ENCODE data around the gene SRCIN1. TPM values are rescaled to one million over a fixed set of nuclear protein-coding genes. Genes with fewer than 3 reads are reported as not detected.

Gene SRCIN1
- total RNA-seq, 1 donor from 2014 or later, result 0.14 TPM

- intact Hi-C loops (cut with micrococcal nuclease), result no loop called here
Observed at GRCh38 chr17:38601539-38602351, 4.0 kb downstream of the SRCIN1 start.

- intact Hi-C loops (cut with micrococcal nuclease), result no loop called here
Observed at GRCh38 chr17:38600906-38601305, 4.8 kb downstream of the SRCIN1 start.

- intact Hi-C loops (cut with micrococcal nuclease), result no loop called here
Observed at GRCh38 chr17:38600416-38600815, 5.3 kb downstream of the SRCIN1 start.

DNA sequence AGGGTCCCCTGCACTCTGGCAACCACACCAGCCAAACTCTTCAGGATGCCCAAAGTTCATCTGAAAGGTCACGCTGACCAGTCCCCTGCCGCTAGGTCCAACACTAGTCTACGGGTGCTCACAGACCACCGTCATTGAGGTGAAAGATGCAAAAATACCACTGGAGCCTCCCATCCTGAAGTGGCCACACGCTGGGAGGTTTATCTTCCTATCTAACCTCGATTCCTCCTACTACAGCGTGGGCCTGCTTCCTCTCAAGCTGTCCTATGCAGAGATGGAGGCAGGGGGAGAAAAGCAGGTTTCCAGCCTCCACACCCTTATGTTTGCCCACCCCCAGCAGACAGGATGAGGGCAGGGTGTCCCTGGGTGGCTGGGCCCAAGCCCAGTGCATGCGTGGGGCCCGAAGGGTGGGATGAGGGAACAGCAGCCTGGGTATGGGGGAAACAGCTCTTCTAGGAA is 6.3 kb downstream of the SRCIN1 start:
- intact Hi-C loops (cut with micrococcal nuclease), result loop anchor here (10.0 kb wide), 1 partner anchor 75 kb away; the partner anchor contains the start of gene EPOP

DNA sequence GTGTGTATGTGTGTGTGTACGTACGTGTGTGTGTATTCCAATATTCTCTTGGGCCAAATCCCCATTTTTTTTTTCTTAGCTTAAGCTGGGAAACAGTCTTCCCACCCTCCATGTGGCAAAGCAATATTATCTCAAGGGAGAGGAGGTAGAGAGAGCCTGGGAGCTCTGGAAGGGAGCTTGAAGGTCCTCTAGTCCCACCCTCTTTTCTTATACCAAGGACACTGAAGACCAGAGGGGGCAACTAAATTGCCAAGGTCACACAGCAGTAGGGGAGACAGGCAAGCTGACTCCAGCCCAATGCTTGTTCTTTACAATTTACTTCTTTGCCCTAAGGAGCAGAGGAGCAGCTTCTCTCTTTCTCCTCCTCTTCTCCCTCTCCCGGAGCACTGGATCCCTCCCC is 6.8 kb downstream of the SRCIN1 start:
- intact Hi-C loops (cut with micrococcal nuclease), result loop anchor here (10.0 kb wide), 1 partner anchor 76 kb away; the partner anchor contains the start of gene EPOP

- intact Hi-C loops (cut with micrococcal nuclease), result loop anchor here (10.0 kb wide), 1 partner anchor 76 kb away; the partner anchor contains the start of gene EPOP
Observed at GRCh38 chr17:38598536-38598935, 7.2 kb downstream of the SRCIN1 start.

GRCh38 chr17:38597375-38597774 is 8.4 kb downstream of the SRCIN1 start:
- intact Hi-C loops (cut with micrococcal nuclease), result loop anchor here (10.0 kb wide), 1 partner anchor 77 kb away; the partner anchor contains the start of gene EPOP

DNA sequence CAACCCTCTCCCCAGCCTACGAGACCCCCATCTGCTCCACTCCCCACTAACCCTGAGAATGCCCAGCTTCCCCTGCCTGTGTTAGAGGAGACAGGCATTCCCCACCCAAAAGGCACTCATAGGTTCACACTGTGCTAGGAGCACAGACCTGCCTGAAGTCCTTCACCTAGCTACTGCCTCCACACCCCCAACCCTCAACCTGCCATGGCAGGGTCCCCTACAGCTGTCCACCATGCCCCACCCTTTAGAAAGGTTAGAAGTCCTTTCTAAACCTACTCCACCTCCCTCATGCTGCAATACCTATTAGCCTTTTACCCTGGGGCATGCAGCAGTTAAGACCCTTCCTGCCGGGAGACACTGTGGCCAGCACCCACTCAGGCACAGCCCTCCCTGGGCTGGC is 9.1 kb downstream of the SRCIN1 start:
- intact Hi-C loops (cut with micrococcal nuclease), result loop anchor here (10.0 kb wide), 1 partner anchor 78 kb away; the partner anchor contains the start of gene EPOP

- intact Hi-C loops (cut with micrococcal nuclease), result loop anchor here (10.0 kb wide), 1 partner anchor 79 kb away; the partner anchor contains the start of gene EPOP
Observed at GRCh38 chr17:38595892-38596291, 9.9 kb downstream of the SRCIN1 start.

- intact Hi-C loops (cut with micrococcal nuclease), result loop anchor here (10.0 kb wide), 1 partner anchor 81 kb away; the partner anchor contains the start of gene EPOP
Observed at GRCh38 chr17:38594152-38594551, 11.6 kb downstream of the SRCIN1 start.

DNA sequence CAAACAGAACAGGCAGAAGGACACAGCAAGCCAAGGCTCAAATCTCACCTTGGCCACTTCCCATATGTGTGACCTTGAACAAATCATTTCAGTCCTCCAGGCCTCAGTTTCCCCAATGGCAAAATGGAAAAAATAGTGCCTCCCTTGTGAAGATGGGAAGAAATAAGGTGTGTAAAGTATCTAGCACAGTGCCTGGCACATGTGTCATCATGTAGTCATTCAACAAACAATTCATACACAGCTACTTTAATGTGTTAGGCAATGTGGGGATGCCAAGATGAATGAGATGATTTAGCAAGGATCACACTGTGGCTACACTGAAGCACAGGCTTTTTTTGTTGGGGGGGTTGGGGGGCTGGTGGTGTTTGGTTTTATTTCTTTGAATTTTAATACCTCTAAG is 13.3 kb downstream of the SRCIN1 start:
- intact Hi-C loops (cut with micrococcal nuclease), result loop anchor here (10.0 kb wide), 1 partner anchor 82 kb away; the partner anchor contains the start of gene EPOP

DNA sequence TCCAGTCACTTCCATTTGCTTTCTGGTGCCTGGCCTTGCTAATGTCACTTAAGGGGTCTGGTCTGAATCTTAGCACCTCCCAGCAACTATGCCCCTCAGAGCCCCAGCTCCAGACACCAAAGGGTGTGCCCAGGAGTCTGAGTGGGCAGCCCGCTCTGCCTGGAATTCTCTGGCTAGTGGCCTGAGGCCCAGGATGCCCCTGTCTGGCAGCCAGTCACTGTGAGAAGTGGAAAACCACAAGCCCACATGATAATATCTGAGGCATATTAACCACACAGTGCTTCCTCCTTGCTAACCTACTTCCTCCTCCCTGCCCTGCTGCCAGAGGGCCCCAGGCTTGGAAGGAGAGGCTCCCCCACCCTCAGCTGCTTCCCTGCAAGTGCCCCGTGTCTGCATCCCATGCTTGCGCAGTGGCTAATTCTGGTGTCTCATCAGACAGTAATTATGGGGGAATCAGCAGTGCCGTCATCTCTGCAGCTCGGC is 14.0 kb downstream of the SRCIN1 start:
- intact Hi-C loops (cut with micrococcal nuclease), result loop anchor here (10.0 kb wide), 1 partner anchor 83 kb away; the partner anchor contains the start of gene EPOP

DNA sequence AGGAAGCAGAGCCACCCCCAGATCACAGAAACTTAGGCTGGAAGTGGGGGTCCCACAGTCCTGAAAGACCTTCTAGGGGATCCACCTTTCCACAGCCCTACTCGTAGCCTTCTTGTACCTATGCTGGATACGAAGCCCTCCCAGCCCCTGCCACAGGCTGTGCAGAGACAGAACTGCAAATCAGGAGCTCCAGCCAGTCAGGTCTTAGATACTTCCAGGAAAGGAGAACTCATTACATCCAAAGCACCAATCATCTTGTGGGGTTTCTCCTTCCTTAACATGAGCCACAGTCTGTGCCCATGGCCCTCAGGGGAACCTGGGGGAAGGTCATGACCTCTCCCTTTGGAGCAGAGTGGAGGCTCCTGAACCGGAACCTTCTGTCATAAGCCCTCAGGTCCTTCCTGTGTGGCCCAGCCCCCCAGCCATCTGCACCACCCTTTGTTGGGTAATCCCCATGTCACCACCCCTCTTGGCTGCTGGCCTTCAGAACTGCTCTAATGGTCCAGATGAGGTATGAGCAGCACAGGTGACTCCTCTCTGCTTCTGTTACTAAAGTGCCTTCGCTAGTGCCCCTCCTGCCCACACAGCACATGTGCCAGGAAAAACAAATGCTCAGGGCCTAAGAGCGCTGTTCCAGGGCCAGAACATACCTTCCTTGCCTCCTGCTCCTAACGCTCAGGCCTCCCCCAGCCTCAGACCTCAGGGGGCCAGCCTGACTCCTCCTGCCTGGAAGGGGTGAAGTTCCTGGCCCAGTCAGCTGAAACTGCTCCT is 14.6 kb downstream of the SRCIN1 start:
- intact Hi-C loops (cut with micrococcal nuclease), result loop anchor here (10.0 kb wide), 1 partner anchor 84 kb away; the partner anchor contains the start of gene EPOP

DNA sequence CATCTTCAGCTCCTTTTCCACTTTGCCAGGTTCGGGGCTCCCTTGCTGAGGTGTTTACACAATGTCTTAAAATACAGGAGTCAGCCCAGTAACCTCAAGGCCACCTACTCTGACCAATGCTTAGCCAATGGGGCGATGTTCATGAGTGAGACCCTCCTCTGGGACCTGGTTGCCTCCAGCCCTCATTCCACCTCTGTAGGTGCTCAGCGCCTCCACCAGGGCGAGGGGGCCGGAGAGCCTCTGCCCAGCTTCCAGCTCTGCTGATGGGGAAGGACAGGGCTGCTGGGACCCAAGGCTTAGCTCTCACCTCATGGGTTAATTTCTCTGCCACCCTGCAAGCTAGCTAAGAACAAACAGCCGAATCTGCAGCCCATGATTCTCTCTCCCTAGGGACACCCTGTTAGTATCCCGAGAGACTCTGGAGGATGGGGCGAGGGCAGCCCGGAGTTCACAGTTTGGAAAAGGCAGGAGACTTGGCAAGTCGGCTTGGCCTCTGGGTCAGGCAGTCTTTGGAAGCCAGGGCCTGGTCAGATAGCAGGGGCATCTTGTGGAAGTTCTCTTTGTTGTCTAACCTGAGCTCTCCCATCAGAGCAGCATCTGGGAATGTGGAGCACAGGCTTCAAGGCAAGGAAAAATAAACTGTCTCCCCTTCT is 16.2 kb downstream of the SRCIN1 start:
- intact Hi-C loops (cut with micrococcal nuclease), result loop anchor here (10.0 kb wide), 1 partner anchor 85 kb away; the partner anchor contains the start of gene EPOP

- intact Hi-C loops (cut with micrococcal nuclease), result no loop called here
Observed at GRCh38 chr17:38588788-38589174, 17.0 kb downstream of the SRCIN1 start.

- intact Hi-C loops (cut with micrococcal nuclease), result no loop called here
Observed at GRCh38 chr17:38587947-38588787, 17.6 kb downstream of the SRCIN1 start.

- intact Hi-C loops (cut with micrococcal nuclease), result no loop called here
Observed at GRCh38 chr17:38587203-38587602, 18.5 kb downstream of the SRCIN1 start.

GRCh38 chr17:38586788-38587187 is 19.0 kb downstream of the SRCIN1 start:
- intact Hi-C loops (cut with micrococcal nuclease), result no loop called here

- intact Hi-C loops (cut with micrococcal nuclease), result no loop called here
Observed at GRCh38 chr17:38585918-38586529, 19.7 kb downstream of the SRCIN1 start.
